GM19238 (cell line): ENCODE measurements around the gene EME1.
"Not testable (repeated sequence)": the region's sequence is repeated elsewhere in the genome, so short reads cannot be mapped to it uniquely, and the experiment has no call there.

Experiments used
- DNase-seq: peaks from one replicate; pipeline ENCODE4 v3.0.0; 2011; ENCODE audit warnings: low spot score; ENCODE audit not compliant: insufficient read length

Gene EME1

GRCh38 chr17:50388728-50389127, 15.7 kb downstream of the EME1 start:
- DNase-seq: no peak

- no peak for DNase-seq
Measured at GRCh38 chr17:50389534-50389933, 16.5 kb downstream of the EME1 start.

GRCh38 chr17:50392621-50393020, 19.6 kb downstream of the EME1 start:
- no peak for DNase-seq

- DNase-seq: no peak
Measured at GRCh38 chr17:50393700-50394099, 20.7 kb downstream of the EME1 start.

- DNase-seq: no peak
Measured at GRCh38 chr17:50394711-50395110, 21.7 kb downstream of the EME1 start.

- no peak for DNase-seq
Measured at GRCh38 chr17:50396261-50397110, 23.5 kb downstream of the EME1 start.

- DNase-seq: peak; percentile 84
Measured at GRCh38 chr17:50397111-50397918, 24.3 kb downstream of the EME1 start, which contains the start of gene LRRC59. Gene LRRC59, minus strand, starts transcription at chr17:50397523. Its CDS starts 206 bp downstream, at chr17:50397317.

GRCh38 chr17:50397919-50398285, 24.9 kb downstream of the EME1 start:
- no peak for DNase-seq

GRCh38 chr17:50398672-50399071, 25.6 kb downstream of the EME1 start:
- DNase-seq: not testable (repeated sequence)

GRCh38 chr17:50399591-50399990, 26.6 kb downstream of the EME1 start:
- DNase-seq: not testable (repeated sequence)

- not testable (repeated sequence) for DNase-seq
Measured at GRCh38 chr17:50405351-50405750, 32.3 kb downstream of the EME1 start.

- DNase-seq: no peak
Measured at GRCh38 chr17:50406578-50406977, 33.5 kb downstream of the EME1 start.

- DNase-seq: no peak
Measured at GRCh38 chr17:50407921-50408320, 34.9 kb downstream of the EME1 start.

GRCh38 chr17:50412188-50412732, 39.2 kb downstream of the EME1 start:
- DNase-seq: no peak

GRCh38 chr17:50414808-50415207, 41.8 kb downstream of the EME1 start:
- no peak for DNase-seq

- not testable (repeated sequence) for DNase-seq
Measured at GRCh38 chr17:50419577-50419976, 46.5 kb downstream of the EME1 start.

GRCh38 chr17:50420419-50421112, 47.5 kb downstream of the EME1 start:
- no peak for DNase-seq

- peak; percentile 19 for DNase-seq
Measured at GRCh38 chr17:50421308-50422051, 48.5 kb downstream of the EME1 start.

GRCh38 chr17:50422738-50423137, 49.7 kb downstream of the EME1 start:
- no peak for DNase-seq

- DNase-seq: no peak
Measured at GRCh38 chr17:50423553-50424159, 50.6 kb downstream of the EME1 start.
